HTR-8/SVneo (cell line): ENCODE results near the gene ARMH3.

Source experiments
- DNase-seq: peaks from one replicate; pipeline ENCODE4 v3.0.0; 2011; ENCODE audit warnings: low spot score, mixed read lengths; ENCODE audit not compliant: insufficient read length
- FAIRE-seq: peaks from 2 replicates; lab custom pipeline; 2011; peaks lifted over from hg19 to GRCh38; lab: Jason Lieb, UNC

The ARMH3 gene, protein sequence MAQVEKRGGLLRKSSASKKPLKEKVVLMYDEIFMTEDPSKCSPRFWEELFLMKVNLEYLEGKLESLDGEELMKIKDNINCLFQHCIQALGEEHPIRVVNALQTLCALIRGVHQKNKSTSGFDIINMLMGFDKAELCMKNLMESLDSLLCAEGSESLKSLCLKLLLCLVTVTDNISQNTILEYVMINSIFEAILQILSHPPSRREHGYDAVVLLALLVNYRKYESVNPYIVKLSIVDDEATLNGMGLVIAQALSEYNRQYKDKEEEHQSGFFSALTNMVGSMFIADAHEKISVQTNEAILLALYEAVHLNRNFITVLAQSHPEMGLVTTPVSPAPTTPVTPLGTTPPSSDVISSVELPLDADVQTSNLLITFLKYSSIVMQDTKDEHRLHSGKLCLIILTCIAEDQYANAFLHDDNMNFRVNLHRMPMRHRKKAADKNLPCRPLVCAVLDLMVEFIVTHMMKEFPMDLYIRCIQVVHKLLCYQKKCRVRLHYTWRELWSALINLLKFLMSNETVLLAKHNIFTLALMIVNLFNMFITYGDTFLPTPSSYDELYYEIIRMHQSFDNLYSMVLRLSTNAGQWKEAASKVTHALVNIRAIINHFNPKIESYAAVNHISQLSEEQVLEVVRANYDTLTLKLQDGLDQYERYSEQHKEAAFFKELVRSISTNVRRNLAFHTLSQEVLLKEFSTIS

DNA sequence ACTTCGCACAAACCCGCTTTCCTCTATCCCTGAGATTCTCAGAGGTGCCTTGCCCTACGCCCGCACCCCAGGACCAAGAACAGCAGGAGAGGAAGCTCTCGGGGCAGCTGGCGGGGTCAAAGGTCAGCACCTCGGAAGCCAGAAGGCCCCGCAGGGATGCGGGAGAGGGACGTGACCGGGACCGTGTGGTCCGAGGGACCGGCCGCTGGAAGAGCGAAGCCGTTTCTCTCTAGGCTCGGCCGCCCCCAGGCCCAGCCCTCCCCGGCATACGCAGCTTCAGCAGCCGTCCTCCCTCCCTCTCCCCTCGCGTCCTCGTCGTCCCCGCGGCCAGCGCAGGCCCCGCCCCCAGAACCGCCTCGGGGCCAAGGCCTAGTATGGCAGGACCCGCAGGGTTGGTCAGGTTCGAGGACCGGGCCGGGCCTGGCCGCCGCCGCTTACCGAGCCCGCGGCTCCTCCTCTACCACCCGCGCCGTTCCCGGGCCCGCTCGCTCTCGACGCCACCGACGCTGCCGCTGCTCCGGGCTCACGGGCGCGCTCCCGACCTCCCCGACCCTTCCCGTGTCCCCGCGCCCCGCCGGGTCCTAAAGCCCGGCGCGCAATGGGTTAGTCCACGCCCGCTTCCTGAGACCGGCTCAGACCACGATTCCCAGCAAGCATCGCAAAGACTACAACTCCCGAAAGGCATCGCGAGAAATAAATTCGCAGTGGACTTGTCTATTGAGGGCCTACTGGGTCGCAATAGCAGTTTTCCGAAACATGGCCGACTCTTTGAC lies at the start of gene ARMH3:
Gene ARMH3 (minus strand): TSS at position 527 of the 773 bp plus-strand sequence. CDS start 16,059 bp downstream, outside the sequence.
- FAIRE-seq = peak; percentile 69

DNA sequence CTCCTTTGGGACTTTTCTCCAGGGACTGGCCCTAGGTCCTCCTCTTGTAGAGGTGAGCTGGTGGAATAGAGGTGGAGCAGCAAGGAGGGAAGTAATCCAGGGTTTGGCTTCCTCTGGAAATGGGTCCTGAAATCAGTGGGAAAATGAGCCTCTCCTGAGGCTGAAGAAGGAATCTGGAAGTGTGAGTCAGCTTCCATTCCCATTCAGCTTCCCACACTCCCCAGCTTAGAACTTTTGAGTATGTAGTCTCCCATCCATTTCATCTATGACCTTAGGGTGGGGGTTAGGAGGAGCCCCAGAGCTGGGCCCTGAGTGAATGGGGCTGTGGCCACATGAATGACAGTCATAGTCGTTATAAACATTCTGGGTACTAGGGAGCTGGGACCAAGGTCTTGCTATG lies 46.4 kb upstream of the ARMH3 start:
- no peak for FAIRE-seq
- no peak for DNase-seq

More for the DNA sequence above, at the start of gene ARMH3:
- DNase-seq = peak; percentile 98

DNA sequence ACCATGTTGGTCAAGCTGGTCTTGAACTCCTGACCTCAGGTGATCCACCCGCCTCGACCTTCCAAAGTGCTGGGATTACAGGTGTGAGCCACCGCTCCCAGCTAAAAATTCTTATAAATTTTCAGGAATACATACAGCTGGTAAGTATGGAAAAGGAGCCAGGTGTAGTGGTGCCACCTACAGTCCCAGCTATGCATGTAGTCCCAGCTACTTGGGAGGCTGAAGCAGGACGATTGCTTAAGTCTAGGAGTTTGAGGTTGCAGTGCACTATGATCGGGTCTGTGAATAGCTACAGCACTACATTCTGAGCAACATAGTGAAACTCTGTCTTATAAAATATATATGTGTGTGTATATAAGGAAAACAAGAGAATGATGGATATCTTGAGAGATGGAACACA lies 45.2 kb upstream of the ARMH3 start:
- FAIRE-seq (no peak), DNase-seq (no peak)

DNA sequence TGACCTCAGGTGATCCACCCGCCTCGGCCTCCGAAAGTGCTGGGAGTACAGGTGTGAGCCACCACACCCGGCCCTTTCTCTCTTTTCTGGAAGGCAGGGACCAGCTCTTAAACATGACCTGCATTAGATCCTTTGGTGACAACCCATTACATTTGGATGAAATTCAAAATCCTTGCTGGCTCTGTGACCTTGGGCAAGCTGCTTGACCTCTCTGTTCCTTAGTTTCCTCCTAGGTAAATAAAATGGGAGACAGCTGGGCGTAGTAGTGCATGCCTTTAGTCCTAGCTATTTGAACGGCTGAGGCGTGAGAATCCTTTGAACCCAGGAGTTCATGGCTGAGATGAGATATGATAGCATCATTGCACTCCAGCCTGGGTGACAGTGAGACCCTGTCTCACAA lies 40.5 kb upstream of the ARMH3 start:
- DNase-seq (no peak), FAIRE-seq (no peak)

DNA sequence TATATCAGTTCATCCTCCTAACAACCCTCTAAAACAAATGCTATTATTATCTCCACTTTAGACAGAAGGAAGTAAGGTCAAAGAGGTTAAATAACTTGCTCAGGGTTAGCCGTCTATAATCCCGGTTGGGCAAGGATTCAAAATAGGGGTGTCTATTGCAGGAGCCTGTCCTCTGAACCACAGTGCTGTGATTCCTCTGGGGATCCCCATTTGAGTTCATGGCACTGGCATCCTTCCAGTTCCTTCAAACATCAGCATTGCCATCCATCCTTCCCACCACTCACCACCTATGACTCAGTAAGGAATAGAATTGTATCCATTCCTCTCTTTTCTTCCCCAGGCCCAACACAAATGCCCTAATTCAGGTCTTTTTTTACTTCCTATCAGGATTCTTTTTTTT lies 34.8 kb upstream of the ARMH3 start:
- FAIRE-seq (no peak), DNase-seq (no peak)

DNA sequence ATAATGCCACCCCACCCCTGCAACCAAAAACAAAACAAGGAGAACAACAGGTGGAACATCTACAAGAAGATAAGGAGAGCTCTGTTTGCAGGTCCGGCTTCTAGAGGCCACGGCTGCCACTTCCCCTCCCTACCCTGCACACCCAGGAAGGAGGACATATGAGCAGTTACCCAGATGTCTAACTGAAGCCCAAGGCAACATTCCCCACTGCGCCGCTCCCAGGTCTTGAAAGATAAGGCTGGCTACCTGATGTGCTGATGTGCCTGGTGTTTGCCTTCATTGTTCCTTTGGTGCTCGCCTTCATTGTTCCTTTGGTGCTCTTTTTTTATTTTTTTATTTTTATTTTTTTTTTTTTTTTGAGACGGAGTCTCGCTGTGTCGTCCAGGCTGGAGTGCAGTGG lies 30.2 kb upstream of the ARMH3 start:
- no peak for DNase-seq
- no peak for FAIRE-seq

DNA sequence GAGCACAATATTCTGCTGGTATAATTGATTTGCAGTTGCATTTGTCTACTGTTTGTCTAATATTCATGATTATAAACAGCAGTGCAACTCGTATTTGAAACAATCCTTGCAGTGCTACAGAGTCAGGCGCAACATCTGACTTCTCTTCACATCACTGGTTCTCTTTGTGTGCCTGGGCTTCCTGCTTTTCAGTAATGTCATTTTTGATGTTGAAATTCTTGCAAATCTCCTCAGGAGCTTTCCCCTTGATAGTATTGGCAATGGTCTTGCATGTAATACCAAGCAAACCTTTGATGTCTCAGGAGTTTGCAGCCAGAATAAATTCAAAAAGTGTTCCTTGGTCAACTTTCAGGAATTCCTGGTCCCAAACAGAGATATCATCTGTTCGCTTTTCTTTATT lies 29.4 kb upstream of the ARMH3 start:
- FAIRE-seq = no peak
- DNase-seq = no peak

DNA sequence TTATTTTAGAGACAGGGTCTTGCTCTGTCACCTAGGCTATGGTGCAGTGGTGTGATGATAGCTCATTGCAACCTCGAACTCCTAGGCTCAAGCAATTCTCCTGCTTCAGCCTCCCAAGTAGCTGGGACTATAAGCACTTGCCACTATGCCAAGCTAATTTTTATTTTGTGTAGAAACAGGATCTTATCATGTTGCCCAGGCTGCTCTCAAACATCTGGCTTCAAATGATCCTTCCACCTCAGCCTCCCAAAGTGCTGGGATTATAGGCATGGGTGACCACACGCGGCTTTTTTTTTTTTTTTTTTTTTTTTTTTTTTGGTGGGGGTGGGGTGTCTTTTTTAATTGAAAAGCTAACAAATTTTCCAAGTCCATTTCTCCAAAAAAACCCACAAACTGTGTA lies 27.6 kb upstream of the ARMH3 start:
- DNase-seq (no peak), FAIRE-seq (no peak)

DNA sequence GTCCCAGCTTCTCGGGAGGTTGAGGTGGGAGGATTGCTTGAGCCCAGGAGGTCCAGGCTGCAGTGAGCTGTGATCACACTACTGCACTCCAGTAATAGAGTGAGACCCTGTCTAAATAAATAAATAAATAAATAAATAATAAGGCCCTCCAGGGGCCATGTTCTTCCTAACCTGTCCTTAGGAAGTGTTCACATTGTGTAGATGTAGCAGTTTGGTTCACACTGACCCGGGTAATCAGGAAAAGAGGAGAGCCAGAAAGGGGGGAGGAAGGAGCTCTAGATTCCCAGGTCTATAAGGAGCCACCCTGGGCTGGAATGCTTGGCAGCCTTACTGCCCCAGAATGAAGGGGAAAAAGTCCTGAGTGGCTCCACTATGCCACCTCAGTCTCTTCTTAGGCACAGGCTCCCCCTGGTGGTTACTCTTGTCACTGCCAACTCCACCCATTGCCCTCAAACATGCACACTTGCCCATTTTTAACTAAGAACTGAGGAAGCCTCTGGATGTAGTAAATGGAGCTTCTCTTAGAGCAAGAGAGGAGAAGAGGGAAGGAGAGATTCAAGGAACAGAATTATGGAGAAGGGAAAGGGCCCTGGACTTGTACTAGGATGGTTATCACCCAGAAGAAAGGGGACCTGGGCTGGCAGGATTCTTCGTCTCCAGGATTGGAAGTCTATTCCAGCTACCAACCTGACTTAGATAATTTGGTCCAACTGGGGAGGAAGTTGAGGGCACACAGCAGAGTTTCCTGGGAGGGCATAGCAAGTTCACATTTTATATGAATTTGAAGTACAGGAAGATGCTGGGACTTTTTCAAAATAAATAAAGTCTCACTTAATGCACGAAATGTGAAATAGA lies 16.9 kb upstream of the ARMH3 start:
- FAIRE-seq (peak; percentile 69), DNase-seq (peak; percentile 85)

DNA sequence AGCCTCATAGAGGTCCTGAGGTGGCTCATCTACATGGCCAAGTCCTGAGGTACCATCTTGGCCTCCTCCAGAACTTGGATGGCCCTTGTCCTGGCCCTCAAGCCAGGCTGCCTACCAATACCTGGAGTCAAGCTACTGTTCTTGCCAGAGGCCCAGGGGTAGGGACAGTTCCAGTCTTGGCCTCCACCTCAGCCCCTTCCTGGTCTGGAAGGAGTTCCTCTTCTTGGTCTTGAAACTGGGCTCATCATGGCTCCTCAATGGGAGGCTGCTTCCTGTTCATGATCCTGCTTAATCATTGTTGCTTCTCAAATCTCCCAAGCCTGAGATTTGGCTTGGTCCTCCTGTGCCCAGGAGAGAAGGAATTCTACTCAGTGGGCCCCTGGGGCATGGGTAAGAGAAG lies 13.1 kb upstream of the ARMH3 start:
- no peak for FAIRE-seq
- no peak for DNase-seq

DNA sequence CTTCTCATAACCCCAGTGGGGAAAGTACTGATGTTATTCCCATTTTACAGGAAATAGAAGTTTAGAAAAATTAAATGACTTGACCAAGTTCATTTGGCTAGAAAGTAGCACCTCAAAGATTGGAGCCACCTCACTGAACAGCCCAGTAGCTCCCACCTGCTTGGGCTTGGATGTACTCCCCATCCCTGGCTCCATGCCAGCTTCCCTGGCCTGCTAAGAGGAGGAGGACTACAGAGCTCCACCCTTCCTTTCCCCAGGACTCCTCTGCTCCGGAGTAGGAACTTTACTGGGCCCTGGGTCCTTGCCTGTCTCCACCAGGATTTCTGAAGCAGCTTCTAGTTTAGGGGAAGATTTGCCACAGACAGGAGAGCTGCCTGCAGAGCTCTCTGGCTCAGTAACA lies 12.2 kb upstream of the ARMH3 start:
- no peak for DNase-seq
- no peak for FAIRE-seq

DNA sequence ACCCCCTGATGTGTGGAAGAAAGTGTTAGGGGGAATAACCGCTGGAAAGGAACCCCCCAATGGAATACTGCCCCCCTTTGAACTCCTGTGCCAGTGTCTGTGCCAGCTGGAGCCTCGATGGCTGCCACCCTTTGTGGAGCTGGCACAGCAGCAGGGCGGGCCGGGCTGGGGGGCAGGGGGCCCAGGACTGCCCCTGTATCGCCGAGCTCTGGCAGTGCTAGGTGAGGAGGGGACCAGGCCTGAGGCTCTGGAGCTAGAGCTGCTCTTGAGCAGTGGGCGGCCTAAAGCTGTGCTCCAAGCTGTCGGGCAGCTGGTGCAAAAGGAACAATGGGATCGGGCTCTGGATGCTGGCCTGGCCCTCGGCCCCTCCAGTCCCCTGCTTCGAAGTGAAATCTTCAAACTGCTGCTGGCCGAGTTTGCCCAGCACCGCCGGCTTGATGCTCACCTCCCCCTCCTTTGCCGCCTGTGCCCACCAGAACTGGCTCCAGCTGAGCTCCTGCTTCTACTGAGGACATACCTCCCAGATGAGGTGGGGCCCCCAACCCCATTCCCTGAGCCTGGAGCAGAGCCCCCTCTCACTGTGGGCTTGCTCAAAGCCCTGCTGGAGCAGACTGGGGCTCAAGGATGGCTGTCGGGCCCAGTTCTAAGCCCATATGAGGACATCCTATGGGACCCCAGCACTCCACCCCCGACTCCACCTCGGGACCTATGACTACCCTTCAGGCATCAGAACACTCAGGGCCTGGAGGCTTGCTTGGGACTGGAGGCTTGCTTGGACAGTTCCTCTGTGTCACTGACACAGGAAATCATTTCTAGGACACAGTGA lies 11.3 kb upstream of the ARMH3 start:
- FAIRE-seq (no peak), DNase-seq (no peak)

DNA sequence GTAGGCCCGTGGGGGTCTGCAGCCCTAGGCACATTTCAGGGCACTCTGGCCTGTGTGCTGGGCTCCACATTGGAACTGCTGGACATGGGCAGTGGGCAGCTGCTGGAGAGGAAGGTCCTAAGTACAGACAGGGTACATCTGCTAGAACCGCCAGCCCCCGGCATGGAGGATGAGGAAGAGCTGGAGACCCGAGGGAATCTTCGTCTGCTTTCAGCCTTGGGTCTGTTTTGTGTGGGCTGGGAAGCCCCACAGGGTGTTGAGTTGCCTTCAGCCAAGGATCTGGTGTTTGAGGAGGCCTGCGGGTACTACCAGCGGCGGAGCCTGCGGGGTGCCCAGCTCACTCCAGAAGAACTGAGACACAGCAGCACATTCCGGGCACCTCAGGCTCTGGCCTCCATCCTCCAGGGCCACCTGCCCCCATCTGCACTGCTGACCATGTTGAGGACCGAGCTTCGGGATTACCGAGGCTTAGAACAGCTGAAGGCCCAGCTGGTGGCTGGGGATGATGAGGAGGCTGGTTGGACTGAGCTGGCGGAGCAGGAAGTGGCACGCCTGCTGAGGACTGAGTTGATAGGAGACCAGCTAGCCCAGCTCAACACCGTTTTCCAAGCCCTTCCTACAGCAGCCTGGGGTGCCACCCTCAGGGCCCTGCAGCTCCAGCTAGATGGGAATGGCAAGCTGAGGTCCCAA lies 10.6 kb upstream of the ARMH3 start:
- FAIRE-seq (no peak), DNase-seq (no peak)

DNA sequence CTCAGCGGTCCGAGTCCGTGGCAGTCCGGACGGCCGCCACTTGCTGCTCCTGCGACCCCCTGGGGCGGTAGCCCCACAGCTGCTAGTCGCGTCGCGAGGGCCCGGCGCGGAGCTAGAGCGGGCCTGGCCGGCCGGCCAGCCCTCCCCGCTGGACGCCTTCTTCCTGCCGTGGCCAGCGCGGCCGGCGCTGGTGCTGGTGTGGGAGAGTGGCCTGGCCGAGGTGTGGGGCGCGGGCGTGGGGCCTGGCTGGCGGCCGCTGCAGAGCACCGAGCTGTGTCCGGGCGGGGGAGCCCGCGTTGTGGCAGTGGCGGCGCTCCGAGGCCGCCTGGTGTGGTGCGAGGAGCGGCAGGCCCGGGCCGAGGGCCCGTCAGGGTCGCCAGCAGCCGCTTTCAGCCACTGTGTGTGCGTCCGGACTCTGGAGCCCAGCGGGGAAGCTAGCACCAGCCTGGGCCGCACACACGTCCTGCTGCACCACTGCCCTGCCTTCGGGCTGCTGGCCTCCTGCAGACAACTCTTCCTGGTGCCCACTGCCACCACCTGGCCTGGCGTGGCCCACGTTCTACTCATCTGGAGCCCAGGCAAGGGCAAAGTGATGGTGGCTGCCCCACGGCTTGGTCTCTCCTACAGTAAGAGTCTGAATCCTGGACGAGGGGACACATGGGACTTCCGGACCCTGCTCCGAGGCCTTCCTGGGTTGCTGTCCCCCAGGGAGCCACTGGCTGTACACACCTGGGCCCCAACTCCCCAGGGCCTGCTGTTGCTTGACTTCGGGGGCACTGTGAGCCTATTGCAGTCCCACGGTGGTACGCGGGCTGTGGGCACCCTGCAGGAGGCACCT lies 9.8 kb upstream of the ARMH3 start:
- no peak for DNase-seq
- peak; percentile 51 for FAIRE-seq

DNA sequence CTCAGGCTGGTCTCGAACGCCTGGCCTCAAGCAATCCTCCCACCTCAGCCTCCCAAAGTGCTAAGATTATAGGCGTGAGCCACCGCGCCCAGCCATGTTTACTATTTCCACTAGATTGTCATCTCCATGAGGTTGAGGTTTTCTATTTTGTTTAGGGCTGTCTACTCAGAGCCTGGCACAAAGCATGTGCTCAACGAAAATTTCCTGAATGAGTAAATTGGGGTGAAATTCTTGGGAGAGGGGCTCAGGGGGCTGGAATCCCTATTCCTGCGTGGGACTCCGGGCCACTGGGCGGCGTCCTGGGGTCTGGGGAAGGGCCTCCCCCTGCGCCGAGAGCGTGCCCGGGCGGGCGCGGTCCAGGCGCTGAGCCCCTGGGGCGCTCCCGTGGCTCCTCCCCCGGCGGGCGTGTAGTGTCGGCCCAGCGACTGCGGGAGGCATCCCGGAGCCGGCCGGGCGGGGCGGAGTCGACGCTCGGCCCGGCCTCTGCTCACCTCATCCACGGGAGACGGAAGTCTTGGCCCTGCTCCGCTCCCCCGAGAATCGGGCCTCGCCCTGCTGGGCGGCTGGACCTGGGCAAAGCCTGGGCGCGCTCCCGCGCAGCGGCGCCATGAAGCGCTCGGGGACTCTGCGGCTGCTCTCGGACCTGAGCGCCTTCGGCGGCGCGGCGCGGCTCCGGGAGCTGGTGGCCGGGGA lies 9.0 kb upstream of the ARMH3 start, which contains the start of gene HPS6:
Gene HPS6 (plus strand): TSS at position 482 of the 693 bp plus-strand sequence. CDS start 126 bp downstream, at position 608.
- FAIRE-seq = peak; percentile 89

DNA sequence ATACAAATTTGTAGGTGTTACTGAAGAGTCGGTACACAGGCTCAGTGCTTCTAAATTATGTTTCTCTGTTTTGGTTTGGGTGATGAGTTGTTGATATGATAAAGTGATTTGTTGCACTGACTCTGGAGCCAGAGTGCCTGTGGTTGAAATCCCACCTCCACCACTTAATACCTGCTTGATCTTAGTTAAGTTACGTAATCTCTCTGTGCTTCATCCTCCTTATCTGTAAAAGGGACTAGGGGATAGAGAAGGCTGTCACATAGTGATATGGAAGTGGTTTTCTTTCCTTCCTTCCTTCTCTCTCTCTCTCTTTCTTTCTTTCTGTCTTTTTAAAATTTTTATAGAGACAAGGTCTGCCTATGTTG lies 8.5 kb upstream of the ARMH3 start:
- DNase-seq = no peak
- FAIRE-seq = no peak

More for the DNA sequence above, 9.0 kb upstream of the ARMH3 start, which contains the start of gene HPS6:
- DNase-seq = peak; percentile 92

DNA sequence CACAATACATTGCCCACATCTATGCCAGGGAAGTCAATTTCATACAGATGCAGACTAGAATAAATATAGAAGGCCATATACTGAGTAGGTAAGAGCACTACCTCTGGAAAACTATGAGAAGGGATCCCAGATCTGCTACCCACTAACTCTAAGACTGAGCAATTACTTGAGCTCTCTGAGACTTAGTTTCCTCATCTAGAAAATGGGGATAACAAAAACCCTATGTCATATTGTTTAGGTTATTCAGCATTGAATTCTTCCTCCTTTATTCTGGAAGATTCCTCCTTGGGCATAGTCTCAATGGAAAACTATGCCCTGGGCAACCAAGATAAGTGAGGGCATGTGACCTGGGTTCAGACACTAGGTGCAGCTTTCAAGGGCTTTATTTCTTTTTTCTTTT lies 4.0 kb upstream of the ARMH3 start:
- FAIRE-seq (no peak), DNase-seq (no peak)
